HL-60/S4 treated with phorbol 12-myristate 13-acetate at 8.2 ng/mL for 4 days and 3 days (cell line): ENCODE data around the gene PLXNA1.

Experiments
- in situ Hi-C: fragments of 300-500 bp; cut with MboI; formaldehyde crosslinking; loops from 2 replicates; pipeline ENCODE4 v1.15.0; 2022; ENCODE audit warnings: low sequenced_read_pairs

The PLXNA1 gene

GRCh38 chr3:126982471-126983175 lies at the start of gene PLXNA1:
TSS of gene PLXNA1 (plus strand) at chr3:126983115. CDS start at chr3:126988594, 5,479 bp downstream.
- in situ Hi-C loops, result loop anchor here (10.0 to 25.0 kb wide), 2 partner anchors 220 to 308 kb away; no protein-coding TSS in a partner anchor

- in situ Hi-C loops, result no loop called here
Measured at GRCh38 chr3:126934031-126934531, 48.8 kb upstream of the PLXNA1 start.

DNA sequence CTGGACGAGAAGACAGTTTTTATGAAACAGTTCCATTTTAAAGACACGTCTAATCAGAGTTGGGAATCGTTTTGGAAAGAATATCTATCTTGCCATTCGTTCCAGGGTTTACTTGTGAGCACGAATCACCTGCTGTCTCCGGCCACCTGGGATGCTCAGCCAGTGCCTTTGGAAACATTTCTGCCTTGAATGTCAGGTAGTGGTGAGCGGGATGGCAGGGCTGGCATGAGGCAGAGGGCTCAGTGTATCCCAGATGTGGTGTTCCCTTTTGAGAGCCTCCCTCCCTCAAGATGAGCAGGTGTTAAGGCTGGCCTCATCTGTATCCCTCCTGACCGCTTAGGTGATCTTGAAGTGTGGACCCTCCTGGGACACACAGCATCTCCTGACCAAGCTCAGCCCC lies 47.9 kb upstream of the PLXNA1 start:
- in situ Hi-C loops, result no loop called here

GRCh38 chr3:126935756-126936509 lies 47.0 kb upstream of the PLXNA1 start:
- in situ Hi-C loops, result no loop called here

DNA sequence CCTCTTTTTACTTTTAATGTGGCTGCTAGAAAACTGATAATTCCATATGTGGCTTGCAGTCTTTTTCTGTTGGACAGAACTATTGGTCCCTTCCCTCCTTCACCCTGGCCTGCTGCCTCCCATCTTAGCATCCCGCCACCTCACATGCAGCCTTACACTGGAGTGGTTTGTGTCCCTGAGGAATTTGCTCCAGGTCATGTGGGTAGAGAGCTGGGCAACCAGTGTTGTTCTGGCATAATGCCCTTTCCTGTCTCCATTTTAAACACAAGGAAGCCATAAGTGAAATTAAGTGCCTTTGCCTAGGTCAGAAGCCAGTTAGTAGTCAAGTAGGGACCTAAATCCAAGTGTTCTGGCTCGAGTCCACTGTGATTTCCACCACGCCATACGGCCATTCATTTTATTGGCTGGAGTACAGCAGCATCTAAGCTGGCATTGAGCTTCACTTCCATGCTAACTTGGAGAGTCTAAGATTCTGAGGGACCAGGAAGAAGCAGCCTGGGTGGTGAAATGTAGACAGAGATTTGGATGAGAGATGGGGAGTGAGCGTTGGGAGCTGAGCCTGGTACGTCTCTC lies 46.0 kb upstream of the PLXNA1 start:
- in situ Hi-C loops, result no loop called here

DNA sequence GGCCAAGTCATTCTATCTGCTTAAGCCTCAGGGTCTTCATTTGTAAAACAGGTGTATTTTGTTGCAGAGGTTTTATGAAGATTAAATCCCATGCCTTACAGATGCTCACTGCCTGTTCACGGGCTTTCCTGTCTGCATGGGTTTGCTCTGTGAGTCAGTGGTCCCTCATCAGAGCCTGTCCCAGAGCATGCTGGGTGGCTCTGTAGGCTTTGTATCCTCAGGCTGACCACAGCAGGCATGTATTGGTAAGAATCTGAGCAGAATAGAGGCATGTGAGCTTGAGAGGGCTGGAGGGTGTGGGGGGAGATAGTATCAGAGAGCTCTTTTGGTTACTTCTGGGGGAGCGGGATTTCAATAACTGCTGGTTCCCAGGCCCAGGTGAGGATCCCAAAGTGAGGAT lies 45.4 kb upstream of the PLXNA1 start:
- in situ Hi-C loops, result no loop called here

GRCh38 chr3:126937973-126938372 lies 44.9 kb upstream of the PLXNA1 start:
- in situ Hi-C loops, result no loop called here

GRCh38 chr3:126938520-126939337 lies 44.2 kb upstream of the PLXNA1 start:
- in situ Hi-C loops, result no loop called here

DNA sequence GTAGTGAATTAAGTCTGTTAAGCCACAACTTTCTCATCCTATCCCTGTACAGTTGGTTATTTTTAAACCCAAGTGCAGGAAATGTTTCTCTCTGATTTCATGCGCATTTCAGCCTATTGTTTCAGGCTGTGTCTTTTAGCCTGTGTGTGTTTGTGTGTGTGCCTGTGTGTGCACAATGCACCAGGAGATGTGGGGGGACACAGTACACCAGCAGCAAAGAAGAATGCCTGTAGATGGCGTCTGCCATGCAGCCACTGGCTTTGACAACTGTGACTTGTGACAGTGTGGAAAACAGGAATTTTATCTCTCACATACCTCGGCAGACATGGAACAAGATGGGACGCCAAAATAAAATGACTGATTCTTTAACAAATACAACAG lies 43.6 kb upstream of the PLXNA1 start:
- in situ Hi-C loops, result no loop called here

DNA sequence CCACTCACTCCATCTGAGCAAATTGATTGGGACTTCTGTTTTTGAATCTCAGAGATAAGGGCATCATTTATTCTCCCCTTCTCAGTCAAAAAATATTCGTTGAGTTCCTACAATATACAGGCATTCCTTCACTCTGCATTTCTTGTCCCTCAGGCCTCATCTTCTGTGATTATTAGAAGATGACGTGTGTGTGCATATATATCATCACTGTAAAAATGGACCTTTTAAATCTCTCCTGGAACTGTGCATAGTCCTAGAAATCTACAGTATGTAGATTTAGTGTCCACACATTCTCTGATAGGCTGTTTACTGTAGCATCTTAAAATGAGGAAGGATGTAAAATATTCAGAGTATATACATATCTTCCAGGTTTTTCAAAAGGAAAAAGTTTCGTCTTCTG lies 43.2 kb upstream of the PLXNA1 start:
- in situ Hi-C loops, result no loop called here

DNA sequence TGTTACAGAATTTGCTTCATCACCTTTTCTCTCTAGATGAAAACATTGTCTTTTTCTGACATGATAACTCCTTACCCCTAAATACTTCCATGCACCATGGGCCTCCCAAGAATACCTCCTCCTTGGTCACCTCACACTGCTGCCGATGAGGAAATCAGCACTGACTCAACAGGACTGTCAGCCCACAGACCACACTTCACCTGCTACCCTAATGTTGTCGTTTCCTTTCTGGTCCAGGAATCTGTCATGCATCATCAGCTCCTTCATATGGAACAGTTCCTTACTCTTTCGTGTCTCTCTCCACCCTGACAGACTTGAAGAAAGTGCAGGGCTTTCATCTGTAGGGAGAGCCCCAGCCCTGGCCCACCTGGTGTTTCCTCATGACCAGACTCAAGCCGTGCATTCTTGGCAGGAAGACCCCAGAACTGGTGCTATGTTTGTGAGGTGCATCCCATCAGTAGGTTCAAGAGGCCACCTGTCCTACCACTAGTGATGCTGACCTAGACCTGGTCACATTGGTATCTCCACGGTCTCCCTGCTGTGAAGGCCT lies 41.1 kb upstream of the PLXNA1 start:
- in situ Hi-C loops, result no loop called here

- in situ Hi-C loops, result no loop called here
Measured at GRCh38 chr3:126944089-126944965, 38.6 kb upstream of the PLXNA1 start.

GRCh38 chr3:126945171-126945721 lies 37.7 kb upstream of the PLXNA1 start:
- in situ Hi-C loops, result no loop called here

DNA sequence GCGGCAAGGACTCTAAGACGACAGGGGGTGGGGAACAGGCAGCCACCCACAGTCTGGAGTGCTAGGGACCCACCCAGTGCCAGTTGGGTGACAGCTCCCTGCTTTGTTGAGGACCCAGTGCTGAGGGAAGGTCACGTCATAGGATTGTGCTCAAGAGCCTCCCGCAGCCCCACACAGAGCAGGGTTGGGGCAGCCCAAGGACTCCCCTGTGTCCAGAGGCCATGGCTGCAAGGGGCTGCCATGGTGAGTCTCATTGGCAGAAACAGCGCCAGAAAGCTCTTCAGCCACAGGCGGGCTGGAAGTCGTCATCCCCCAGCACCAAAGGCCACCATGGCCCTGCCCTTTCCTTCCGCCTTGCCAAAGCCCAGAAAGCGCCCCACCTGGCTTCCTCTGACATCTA lies 37.0 kb upstream of the PLXNA1 start:
- in situ Hi-C loops, result no loop called here

- in situ Hi-C loops, result no loop called here
Measured at GRCh38 chr3:126946405-126946804, 36.5 kb upstream of the PLXNA1 start.

DNA sequence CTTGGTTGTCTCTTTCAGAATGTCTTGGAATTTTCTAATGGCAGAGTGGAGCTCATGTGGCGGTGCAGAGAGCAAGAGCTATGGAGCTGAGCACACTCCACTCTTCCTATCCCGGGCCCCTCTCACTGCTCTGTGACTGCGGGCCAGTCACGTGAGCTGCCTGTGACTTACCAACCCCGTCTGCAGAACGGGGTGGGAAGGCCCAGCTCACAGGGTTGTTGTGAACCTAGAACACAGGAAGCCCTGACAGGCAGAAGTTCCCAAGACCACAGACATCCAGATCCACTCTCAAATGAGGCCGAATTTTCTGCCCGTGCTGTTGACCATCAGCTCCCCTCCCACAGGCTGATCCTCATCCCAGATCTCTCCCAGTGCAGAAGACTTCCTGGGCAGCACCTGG lies 35.5 kb upstream of the PLXNA1 start:
- in situ Hi-C loops, result no loop called here

DNA sequence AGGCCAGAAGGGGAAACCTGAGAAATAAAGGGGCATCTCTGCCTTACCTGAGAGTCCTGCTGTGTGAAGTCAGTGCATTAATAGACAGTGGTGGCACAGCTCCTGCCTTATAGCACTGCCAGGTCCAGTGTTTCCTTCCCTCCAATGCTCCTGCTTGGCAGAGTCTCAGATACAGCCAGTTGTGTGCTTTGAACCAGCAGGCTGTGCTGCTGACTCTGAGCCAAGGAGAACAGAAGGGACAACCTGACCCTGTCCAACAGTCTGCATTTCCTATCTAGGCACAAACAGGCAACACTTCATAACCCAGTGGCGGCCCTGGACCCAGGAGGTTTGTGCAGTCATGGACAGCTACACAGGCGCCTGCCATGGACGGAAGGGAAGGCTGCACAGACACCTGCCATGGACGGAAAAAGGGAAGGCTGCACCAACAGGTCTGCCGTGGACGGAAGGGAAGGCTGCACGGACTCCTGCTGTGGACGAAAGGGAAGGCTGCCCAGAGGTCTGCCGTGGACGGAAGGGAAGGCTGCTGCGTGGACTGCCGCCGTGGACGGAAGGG lies 33.9 kb upstream of the PLXNA1 start:
- in situ Hi-C loops, result no loop called here

DNA sequence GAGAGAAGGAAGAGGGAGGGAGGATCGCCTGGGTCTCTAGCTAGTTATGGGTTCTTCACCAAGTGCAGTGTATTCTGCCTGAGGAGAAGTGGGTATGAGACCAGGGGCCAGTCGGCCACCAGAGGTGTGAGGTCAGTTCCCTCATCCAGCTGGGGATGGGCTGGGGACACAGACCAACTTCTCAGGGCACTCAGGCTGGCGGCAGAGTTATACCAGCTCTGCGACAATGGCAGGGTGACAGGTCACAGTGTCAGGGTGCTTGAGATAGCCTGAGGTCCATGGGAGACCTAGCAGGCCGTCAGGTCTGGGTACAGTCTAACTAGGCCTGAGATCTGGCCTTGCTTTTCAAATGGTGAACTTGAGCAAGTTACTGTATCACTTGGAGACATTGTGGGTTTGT lies 31.4 kb upstream of the PLXNA1 start:
- in situ Hi-C loops, result no loop called here
